ENCODE results near the gene ALDH3B1.

DNA sequence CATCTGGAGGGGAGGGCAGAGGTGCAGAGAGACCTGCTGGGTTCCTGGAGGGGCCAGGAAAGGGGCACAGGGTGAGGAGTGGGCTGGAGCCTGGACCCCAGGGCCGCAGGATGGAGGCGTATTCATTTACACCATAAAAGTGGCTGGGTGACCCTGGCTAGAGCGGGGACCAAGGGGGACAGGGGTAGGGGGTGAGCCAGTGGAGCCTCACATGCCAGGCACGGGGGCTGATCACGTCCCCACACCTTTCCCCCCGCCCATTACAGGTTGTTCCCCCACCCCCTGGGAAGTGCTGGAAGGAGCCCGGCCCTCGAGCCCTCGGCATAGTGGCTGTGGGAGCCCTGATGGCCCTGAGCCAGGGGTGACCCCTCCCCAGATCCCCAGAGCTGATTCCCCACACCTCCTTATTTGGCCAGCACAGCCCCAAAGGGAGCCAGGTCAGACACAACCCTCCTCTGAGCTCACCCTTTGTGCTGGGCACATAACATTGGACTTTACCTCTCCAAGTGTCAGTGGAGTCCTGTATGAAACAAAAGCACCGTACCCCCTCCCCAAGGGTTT, 29.5 kb downstream of the ALDH3B1 start:
- TF ChIP-seq, protein P1, sequence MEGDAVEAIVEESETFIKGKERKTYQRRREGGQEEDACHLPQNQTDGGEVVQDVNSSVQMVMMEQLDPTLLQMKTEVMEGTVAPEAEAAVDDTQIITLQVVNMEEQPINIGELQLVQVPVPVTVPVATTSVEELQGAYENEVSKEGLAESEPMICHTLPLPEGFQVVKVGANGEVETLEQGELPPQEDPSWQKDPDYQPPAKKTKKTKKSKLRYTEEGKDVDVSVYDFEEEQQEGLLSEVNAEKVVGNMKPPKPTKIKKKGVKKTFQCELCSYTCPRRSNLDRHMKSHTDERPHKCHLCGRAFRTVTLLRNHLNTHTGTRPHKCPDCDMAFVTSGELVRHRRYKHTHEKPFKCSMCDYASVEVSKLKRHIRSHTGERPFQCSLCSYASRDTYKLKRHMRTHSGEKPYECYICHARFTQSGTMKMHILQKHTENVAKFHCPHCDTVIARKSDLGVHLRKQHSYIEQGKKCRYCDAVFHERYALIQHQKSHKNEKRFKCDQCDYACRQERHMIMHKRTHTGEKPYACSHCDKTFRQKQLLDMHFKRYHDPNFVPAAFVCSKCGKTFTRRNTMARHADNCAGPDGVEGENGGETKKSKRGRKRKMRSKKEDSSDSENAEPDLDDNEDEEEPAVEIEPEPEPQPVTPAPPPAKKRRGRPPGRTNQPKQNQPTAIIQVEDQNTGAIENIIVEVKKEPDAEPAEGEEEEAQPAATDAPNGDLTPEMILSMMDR (optimal IDR thresholded peaks at IDR 0.05 in 1 of 3, IDR thresholded peaks at IDR 0.05 in 1 of 3, conservative IDR thresholded peaks at IDR 0.05 in 1 of 3; ENCODE audit: extremely low read depth in 1 of 3, insufficient read depth in 2 of 3, low read length in 3 of 3), result no peak
- no peak for TF ChIP-seq EZH2 (IDR thresholded peaks at IDR 0.05; ENCODE audit: low read length)
